Measurements from ENCODE around the gene GTPBP3.
A peak's percentile ranks its signal among the peaks of the same experiment; 100 is the strongest.

Gene GTPBP3

DNA sequence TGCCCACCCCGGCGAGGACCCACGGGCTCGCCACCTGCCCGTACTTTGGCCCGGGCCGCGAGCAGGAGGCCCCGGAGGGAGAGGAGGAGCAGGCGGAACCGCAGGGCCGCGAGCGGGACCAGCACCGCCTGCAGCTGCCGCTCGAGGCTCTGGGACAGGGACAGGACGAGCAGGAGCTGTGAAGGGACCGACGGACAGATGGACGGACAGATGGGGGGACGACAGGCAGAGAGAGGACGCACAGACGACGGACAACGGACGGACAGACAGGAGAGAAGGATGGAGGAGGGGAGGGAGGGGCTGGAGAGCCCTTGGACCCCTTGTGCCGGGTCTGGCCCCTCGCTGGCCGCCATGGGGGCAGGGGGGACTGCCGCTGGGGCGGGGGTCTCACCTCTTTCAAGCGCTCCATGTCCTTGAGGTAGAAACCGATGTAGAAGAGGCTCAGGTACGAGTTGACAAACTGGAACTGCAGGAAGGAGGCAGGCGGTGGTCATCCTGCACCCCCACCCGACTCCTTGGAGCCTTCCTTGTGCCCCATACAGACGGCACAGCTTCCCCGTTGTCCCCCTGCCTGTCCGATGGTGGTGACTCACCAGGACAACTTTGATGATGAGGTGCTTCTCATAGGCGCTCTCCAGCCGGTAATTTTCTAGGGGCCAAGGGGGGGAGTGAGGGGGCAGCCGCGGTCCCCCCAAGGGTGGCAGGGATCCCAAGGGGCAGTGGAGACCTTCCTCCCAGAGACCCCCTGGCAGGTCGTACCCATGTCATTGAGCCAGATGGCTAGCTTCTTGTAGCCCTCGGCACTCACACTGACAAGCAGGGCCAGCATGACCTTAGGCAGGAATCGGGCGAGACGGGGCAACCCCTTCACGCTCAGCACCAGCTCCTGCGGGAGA lies 7.7 kb upstream of the GTPBP3 start:
- no peak for DNase-seq

DNA sequence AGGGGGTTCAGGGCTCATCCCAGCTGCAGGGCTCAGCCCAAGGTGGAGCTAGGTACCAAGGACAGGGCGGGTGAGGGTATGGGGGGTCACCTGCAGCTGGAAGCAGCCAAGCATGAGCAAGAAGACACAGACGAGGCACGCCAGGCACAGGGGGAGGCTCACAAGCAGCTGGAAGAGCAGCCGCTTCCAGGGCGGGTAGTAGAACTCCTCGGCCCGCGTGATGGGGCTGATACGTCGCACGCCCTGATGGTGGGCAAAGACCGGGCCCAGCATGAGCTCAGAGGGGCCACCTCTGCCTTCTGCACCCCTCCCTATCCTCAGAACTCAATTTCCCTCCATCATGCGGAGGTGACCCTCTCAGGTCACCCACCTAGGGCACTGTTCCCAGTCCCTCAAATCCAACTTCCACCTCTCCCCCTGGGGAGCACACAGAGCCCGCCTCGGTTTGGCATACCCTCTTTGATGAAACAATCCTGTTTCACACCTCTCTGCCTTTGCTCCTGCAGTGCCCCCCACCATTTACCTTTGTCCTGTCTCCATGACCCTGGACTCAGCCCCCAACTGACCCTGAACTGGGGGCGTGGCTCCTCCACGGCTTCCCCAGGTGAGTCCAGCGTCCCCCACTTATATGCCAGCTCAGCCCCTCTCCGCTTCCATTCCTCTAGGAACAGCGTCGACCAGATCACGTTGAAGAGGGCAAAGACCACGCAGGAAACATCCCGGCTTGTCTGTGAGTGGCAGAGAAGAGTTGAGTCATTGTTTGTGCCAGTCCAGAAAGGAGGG lies 6.9 kb upstream of the GTPBP3 start:
- DNase-seq, result no peak

DNA sequence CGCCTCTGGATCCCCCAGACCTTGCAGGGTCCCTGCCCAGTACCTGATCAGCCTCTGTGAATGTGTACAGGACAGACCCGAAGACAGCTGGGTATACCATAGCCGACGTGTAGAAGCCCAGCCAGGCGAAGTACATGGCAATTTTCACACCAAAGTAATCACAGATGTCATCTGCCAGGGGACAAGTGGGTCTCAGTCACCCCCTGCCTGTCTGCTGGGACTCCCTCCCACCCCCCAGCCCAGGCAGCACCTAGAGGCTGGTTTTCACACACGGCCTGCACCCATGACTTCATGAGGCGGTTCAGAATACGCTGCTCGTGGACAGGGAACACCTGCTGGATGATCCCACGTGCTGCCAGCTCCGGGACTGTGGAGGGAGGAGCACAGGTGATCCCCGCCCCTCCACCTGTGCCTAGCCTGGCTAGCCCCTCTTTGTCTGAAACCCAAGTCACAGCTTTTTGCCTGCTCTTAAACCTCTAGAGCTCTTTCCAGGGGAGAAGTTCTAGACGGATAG lies 6.3 kb upstream of the GTPBP3 start:
- DNase-seq, result no peak

DNA sequence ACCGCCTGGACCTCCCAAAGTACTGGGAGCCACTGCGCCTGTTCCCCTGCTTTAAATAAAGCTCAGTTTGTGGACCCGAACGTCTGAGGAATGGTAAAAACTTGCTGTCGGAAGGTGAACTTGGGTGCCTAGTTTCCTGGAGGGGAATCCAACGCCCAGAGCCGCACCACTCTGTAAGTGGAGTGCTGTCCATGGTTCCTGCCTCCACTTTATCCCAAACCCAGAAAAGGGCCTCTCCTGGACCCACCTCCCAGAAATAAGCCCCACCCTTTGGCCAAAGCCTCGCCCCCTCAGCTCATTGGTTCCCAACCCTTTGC lies 5.0 kb upstream of the GTPBP3 start:
- DNase-seq, result no peak

DNA sequence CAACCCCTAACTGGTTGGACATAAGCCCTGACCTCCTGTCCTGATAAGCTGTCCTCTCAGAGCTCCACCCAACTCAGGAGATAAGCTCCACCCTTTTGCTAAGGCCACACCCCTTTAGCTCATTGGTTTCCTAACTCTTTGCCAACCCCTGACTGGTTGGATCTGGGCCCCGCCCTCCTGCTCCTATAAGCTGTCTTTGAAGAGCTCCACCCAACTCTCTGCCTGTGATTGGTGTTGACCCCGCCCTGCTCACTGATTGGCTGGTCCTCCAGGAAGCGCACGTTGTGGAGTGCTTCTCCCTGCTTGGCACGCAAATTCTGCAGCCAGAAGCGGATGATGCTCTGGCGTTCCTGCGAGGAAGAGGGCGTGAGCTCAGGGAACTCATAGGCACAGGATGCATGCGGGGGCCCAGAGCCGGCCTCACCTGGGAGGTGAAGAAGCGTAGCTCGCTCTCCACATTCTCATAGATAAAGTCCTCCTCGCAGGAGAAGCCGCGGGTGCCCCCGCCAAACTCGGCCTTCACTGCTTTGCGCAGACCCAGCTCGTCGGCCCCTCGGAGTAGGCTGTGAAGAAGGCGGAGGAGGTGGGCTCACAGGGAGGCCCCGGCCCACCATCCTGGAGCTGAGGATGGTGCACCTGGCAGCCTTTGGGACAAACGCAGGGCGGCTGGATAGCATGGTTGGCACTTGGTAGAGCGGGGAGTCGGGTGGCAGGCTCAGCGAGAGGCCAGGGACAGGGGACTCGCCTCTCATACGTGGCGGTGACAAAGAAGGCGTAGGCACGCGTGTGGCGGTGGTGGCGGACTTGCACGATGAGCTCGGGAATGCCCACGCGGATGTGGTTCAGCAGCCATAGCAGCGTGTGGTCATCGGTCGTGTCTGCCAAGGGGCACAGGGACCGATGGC lies 4.4 kb upstream of the GTPBP3 start:
- peak; percentile 55 for DNase-seq

DNA sequence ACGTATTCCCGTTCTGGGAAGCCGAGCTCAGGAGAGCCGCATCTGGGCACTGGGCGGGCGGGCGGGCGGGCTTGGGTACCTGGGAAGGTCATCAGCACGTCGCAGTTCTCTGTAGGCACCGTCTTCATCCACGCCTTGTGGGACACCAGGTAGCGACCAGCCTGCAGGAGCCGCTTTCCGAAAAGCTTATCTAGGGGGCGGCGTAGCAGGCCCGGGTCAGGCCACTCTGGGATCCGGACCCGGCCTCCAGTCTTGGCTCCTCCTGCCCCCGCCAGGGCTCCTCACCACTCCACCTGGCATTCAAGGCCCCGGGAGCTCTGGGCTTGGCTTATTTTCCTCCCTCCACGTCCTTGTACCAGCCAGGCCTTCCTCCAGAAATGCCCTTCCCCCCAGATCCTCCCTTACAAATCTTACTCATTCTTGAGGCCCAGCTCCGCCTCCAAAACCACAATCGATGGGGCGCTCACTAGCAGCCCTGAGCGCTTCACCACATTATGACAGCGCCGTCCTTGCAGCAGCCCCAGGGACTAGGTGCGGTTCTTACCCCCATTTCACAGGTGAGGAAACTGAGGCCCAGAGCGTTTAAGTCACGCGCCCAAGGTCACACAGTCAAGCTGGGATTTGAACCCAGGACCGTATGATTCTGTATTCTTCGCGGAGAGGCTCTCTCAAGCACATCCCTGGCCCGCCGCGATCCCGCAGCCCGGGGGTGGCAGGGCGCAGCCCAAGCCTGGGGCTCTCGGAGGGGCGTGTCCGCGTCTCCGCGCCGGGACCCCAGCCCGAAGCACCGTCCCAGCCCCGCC lies 3.5 kb upstream of the GTPBP3 start:
- peak; percentile 91 for DNase-seq

DNA sequence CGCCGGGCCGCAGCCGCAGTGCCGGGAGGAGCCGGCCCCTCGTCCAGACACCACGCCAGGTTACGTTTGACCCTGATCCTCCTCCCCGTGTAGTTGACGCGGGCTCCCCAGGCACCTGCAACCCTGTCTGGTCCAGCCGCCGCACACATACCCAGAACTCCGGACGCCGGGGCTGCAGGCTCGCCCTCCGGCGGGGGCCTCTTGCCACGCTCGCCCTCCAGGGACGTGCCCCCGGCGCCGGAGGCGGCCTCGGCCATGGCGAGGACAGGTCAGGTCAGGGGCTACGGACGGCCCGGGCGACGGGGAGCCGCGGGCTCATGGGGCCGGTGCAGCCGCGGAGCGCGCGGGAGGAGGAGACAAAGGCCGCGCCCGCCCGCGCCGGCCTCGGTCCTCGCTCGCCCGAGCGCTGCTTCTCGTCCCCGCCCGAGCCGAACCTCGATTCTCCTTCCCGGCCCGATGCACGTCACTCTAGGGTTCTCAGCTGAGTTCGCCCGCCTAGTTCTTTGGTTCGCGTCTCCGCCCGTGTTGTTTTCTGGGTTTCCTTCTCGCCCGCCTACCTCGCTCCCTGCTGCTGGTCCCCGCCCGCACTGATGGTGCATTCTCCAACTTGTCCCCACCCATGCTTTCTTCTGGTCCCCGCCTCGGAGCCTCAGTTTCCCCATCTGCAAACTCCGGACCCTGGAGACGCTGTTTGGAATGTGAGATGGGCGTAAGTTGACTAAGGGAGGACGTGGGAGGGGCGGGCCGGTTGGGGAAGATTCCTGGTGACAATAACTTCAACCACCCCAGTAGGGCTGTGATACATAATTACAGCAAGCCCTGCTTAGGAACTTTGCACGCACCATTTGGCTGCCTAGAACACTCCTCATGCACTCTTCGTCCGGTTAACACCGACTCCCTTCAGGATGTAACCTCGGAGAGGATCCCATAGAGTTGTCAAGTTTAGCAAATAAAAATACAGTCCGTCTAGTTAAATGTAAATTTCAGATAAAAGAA lies 2.6 kb upstream of the GTPBP3 start, which contains the start of gene ANO8:
TSS of gene ANO8 (minus strand) at position 442 of the 996 bp plus-strand sequence. CDS start at position 257, 185 bp downstream.
- DNase-seq, result peak; percentile 96

DNA sequence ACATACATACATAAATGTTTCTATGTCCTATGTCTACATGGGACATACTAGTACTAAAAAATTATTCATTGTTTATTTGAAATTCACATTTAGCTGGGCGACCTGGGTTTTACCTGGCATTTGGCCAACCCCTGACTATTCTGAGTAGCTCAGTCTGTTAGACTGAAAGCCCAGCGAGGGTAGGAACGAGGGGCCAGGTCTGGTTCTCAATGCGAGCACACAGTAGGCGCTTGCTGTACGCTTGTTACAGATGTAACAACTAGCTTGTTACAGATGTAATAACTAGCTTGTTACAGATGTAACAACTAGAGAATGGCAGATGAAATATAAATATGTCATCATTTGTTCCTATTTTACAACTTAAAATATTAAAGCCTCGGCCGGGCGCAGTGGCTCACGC lies 1.8 kb upstream of the GTPBP3 start:
- no peak for DNase-seq

DNA sequence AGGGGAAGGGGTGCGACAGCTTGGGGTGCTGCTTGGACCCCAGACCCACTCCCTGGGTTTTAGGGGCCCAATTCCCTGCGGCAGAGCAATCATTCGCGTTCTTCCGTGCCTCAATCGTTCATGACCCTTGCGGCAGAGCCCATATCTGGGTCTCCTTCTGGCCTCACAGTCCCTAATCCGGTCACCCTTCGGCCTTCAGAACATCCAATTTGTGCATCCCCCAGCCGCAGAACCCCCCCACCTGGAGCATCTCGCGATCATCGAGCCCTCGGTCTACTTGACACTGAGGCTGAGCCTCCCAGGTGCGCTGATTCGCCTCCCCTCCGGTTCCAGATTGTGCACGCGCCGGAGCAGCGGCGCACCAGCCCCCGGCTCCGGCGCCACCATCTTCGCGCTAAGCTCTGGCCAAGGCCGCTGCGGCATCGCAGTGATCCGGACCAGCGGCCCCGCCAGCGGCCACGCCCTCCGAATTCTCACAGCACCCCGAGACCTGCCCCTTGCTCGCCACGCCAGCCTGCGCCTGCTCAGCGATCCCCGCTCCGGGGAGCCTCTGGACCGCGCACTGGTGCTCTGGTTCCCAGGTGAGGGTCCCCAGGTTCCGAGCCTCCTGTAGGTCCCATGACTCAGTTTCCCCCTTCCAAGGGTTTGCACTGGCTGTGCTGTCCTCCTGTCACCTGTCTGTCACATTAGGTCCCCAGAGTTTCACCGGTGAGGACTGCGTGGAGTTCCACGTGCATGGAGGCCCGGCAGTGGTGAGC lies 501 bp downstream of the GTPBP3 start:
- DNase-seq, result peak; percentile 66

DNA sequence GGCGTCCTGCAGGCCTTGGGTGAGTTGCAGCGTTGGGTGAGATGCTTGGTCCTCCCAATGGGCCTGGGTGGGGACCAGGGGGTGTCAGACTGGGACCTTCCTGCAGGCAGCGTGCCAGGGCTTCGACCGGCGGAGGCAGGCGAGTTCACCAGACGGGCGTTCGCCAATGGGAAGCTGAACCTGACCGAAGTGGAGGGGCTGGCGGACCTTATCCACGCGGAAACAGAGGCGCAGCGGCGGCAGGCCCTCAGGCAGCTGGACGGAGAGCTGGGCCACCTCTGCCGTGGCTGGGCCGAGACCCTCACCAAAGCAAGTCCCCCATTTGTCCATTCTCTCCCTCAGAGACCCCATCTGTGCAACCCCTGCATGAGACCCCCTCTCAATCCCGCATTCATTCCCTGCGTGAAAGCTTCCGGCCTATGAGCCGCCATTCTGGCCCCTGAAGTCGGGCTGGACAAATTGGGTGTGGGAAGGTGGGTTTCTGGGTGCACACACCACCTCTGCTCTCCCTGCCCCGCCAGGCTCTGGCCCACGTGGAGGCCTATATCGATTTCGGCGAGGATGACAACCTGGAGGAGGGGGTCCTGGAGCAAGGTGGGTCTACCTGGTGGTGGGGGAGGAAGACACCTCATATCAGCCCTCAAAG lies 1.2 kb downstream of the GTPBP3 start:
- DNase-seq, result no peak

DNA sequence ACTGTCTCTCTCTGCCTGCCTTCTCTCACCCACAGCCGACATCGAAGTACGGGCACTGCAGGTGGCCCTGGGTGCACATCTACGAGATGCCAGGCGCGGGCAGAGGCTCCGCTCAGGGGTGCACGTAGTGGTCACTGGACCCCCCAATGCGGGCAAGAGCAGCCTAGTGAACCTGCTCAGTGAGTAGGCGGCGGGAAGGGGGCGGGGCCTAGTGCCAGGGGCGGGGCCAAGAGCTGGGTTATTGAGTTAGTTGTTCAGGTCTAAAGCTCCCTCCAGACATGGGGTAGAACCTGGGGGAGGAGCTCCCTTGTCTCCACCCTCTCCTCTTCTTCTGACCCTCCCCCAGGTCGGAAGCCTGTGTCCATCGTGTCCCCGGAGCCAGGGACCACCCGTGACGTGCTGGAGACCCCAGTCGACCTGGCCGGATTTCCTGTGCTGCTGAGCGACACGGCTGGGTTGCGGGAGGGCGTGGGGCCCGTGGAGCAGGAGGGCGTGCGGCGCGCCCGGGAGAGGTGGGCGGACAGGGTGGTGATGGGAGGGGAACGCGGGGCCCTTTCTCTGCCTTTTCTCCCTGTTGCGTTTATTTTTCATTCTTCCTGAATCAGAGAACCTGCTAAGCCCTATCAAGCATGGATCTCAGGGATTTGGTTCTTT lies 1.9 kb downstream of the GTPBP3 start:
- peak; percentile 67 for DNase-seq

DNA sequence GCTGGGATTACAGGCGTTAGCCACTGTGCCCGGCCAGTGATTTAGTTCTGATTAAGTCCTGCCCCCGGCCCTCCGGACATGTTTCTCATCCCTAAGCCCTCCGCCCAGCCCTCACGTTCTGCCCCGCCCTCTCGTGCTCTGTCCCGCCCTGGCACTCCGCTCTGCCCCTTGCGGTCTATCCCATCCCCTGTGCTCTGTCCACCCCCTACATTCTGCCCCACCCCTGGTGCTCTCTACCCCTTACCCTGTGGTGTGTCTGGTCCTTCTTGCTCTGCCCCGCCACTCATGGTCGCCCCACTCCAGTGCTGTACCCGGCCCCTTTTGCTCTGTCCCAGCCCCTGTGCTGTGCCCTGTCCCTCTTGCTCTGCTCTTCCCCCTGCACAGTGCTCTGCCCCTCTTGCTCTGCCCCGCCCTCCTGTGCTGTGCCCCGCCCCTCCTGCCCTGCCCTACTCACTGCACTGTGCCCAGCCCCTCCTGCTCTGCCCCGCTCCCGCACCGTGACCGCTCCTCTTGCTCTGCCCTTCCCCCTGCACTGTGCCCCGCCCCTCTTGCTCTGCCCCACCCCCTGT lies 3.0 kb downstream of the GTPBP3 start:
- DNase-seq, result no peak

DNA sequence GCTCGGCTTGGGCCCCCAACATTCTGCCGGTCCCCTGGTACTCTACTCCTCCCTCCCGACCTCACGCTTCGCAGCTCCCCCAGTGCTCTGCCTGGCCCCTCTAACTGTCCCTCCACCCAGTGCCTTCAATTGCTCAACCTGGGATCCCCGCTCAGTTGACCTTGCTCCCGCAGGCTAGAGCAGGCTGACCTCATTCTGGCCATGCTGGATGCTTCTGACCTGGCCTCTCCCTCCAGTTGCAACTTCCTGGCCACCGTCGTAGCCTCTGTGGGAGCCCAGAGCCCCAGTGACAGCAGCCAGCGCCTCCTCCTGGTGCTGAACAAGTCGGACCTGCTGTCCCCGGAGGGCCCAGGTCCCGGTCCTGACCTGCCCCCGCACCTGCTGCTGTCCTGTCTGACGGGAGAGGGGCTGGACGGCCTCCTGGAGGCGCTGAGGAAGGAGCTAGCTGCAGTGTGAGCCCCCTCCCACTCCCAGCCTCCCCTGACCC lies 3.6 kb downstream of the GTPBP3 start:
- no peak for DNase-seq

DNA sequence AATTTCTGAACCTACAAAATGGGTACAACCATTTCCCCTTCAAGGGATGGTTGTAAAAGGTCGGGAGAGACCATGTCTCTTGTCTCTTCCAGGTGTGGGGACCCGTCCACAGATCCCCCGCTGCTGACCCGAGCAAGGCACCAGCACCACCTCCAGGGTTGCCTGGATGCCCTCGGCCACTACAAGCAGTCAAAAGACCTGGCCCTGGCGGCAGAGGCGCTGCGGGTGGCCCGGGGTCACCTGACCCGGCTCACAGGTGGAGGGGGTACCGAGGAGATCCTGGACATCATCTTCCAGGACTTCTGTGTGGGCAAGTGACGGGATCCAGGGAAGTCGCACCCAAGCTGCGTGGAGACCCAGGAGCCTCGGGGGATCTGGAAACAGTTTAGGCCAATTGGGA lies 4.0 kb downstream of the GTPBP3 start:
- no peak for DNase-seq

DNA sequence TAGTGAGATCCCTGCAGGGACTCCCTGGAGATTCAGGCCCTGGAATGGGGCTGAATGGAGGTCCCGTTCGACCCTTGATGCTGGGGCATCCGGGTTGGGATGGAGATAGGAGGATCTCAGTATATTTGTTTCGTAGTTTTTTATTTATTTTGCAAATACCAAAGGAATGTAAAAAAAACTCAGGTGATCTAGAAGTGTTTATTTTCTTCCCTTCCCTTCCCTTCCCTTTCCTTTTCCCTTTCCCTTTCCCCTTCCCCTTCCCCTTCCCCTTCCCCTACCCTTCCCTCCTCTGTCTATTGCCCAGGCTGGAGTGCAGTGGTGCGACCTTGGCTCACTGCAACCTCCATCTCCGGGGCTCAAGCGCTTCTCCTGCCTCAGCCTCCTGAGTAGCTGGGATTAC lies 4.5 kb downstream of the GTPBP3 start:
- DNase-seq, result no peak

DNA sequence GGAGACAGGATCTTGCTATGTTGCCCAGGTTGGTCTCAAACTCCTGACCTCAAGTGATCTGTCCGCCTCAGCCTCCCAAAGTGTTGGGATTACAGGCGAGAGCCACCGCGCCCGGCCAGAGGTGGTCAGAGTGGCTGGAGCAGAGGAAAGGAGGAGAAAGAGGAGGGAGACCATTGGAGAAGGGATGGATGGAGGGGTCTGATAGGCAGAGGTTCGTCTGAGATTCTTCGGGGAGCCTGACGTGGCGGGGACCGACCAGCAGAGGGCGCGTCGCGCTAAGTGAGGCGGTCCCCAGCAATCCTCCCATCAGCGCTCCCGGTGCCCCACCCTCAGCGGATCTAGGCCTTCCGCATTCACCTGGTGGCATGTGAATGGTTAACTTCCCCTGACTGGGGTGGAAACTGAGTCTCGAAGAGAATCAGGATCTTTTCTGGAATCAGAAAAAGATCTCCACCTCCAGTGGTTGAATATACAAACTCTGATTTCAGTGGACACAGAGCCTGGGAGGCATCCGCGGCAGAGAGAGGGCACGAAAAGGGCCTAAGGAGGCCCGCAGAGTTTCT lies 8.8 kb downstream of the GTPBP3 start:
- peak; percentile 88 for DNase-seq

DNA sequence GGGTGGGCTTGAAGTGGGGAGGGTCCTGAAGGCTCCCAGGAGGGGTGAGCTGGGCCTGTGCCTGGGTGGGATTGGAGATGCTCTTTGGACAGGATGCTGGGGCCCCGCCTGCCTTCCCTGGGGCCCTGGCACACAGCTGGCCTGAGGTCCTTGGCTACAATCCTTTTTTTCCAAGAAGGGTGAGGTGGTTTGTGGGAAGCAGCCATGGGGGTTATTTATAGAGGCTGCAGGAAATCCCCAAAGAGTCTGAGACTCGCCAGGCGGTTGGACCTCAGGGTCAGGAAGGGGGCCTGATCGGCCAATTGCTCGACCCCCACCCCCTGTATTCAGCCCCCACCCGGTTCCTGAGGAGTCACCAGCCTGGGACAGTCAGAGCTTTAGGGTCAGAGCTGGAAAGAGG lies 10.0 kb downstream of the GTPBP3 start:
- no peak for DNase-seq

DNA sequence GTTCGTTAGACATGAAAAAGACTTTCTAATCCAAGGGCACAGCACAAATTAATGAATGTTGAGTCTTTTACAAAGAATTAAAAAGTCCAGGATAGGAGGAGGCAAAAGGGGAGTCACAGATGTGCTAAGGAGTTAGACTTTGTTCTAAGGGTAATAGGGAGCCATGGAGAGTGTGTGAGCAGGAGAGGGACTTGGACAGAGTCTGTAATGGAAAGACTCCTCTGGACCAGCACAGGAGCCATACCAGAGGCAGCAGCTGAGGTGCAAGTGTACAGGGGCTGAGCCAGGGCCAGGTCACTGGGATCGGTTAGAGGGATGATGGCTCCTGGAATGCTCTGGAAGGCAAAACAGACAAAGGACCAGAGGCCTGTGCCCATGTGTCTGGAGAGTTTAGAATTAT lies 10.5 kb downstream of the GTPBP3 start:
- DNase-seq, result no peak
